Liver (tissue), 9 donors: Measurements from ENCODE around the gene NFIB. TPM values are rescaled to one million over a fixed set of nuclear protein-coding genes. Genes with fewer than 3 reads are reported as not detected.

Source experiments
- DNase-seq: peaks from one replicate; pipeline ENCODE4 v3.0.0-alpha.2; 2017; ENCODE audit warnings: low spot score
- H3K27ac ChIP-seq, 2 donors: one replicate each; pipeline ENCODE4 v1.7.0; 2013; ENCODE audit warnings: inconsistent platforms in 2 of 2, low read length in 2 of 2, control low read depth in 1 of 2, low read depth in 1 of 2, mild to moderate bottlenecking in 1 of 2
- H3K27me3 ChIP-seq, 4 donors: one replicate each; pipeline versions ENCODE4 v1.6.1 to v1.7.0; 2013; ENCODE audit warnings: low read length in 3 of 4, inconsistent platforms in 1 of 4, mild to moderate bottlenecking in 1 of 4, moderate library complexity in 1 of 4; ENCODE audit not compliant: control insufficient read depth in 4 of 4, insufficient read depth in 4 of 4
- H3K36me3 ChIP-seq, 4 donors: one replicate each; pipeline versions ENCODE4 v1.6.1 to v1.7.0; 2013; ENCODE audit warnings: low read length in 3 of 4, mild to moderate bottlenecking in 3 of 4, low read depth in 1 of 4, moderate library complexity in 1 of 4; ENCODE audit not compliant: control insufficient read depth in 4 of 4, insufficient read depth in 3 of 4
- H3K4me1 ChIP-seq, 4 donors: one replicate each; pipeline versions ENCODE4 v1.6.1 to v1.7.0; 2013; ENCODE audit warnings: low read length in 3 of 4, mild to moderate bottlenecking in 3 of 4, moderate library complexity in 1 of 4; ENCODE audit not compliant: control insufficient read depth in 4 of 4, insufficient read depth in 4 of 4
- H3K4me3 ChIP-seq, 3 donors: one replicate each; pipeline versions ENCODE4 v1.6.1 to v1.7.0; 2013; ENCODE audit warnings: low read length in 3 of 3, control low read depth in 1 of 3, low read depth in 1 of 3, mild to moderate bottlenecking in 1 of 3
- H3K9ac ChIP-seq, 2 donors: one replicate each; pipeline ENCODE4 v1.7.0; 2013; ENCODE audit warnings: low read length in 2 of 2, mild to moderate bottlenecking in 2 of 2, moderate library complexity in 2 of 2, control low read depth in 1 of 2, low read depth in 1 of 2
- H3K9me3 ChIP-seq, 4 donors: one replicate each; pipeline versions ENCODE4 v1.6.1 to v1.7.0; 2013; ENCODE audit warnings: low read length in 3 of 4; ENCODE audit not compliant: control insufficient read depth in 4 of 4
- FOXA1 ChIP-seq: IDR thresholded peaks from 2 replicates; pipeline ENCODE4 v1.6.1; 2016; ENCODE audit warnings: antibody characterized with exemption
- FOXA2 ChIP-seq: IDR thresholded peaks from 2 replicates; pipeline ENCODE4 v1.6.1; 2016; ENCODE audit warnings: antibody characterized with exemption
- GABPA ChIP-seq, 2 donors: IDR thresholded peaks in 1 of 2; conservative IDR thresholded peaks in 1 of 2; 2 replicates each; pipeline ENCODE4 v1.6.1; 2016; ENCODE audit warnings: antibody characterized with exemption in 2 of 2, mild to moderate bottlenecking in 1 of 2, moderate library complexity in 1 of 2
- HNF4A ChIP-seq, 2 donors: conservative IDR thresholded peaks; 2 replicates each; pipeline ENCODE4 v1.6.1; 2016; ENCODE audit warnings: antibody characterized with exemption in 2 of 2, mild to moderate bottlenecking in 2 of 2
- NR2F2 ChIP-seq: IDR thresholded peaks from 2 replicates; pipeline ENCODE4 v1.6.1; 2016; ENCODE audit warnings: antibody characterized with exemption
- RAD21 ChIP-seq, 2 donors: IDR thresholded peaks; 2 replicates each; pipeline ENCODE4 v1.6.1; 2016; ENCODE audit warnings: antibody characterized with exemption in 2 of 2, mild to moderate bottlenecking in 2 of 2
- REST ChIP-seq: IDR thresholded peaks from 2 replicates; pipeline ENCODE4 v1.6.1; 2016; ENCODE audit warnings: antibody characterized with exemption, mild to moderate bottlenecking
- RXRA ChIP-seq, 2 donors: IDR thresholded peaks; 2 replicates each; pipeline ENCODE4 v1.6.1; 2017 to 2018; ENCODE audit warnings: antibody characterized with exemption in 2 of 2, mild to moderate bottlenecking in 1 of 2
- YY1 ChIP-seq: IDR thresholded peaks from 2 replicates; pipeline ENCODE4 v1.6.1; 2016; ENCODE audit warnings: antibody characterized with exemption, mild to moderate bottlenecking
- WGBS: extraction: QIAGEN DNeasy Blood & Tissue Kit; methylation state at CpG from one replicate; pipeline ENCODE4 v1.1.7; 2013; 5-methylcytosine and 5-hydroxymethylcytosine counted together
- polyA plus RNA-seq, 2 donors: library from polyadenylated mRNA; stranded (reverse) in 1 of 2; unstranded in 1 of 2; fragments of 200-250 nt in 1 of 2; fragments of >200 nt in 1 of 2; fragmentation: Nextera tagmentation in 1 of 2; extraction: Ambion mirVana in 1 of 2; gene quantifications; one replicate each; pipeline versions ENCODE4 v1.2.1 to v1.2.3, GENCODE V29; 2013 to 2015
- total RNA-seq, 2 donors: library from RNA; depleted of rRNA; stranded (reverse); fragments of >200 nt; gene quantifications; one replicate each; pipeline ENCODE4 v1.2.3, GENCODE V29; 2014
- TF ChIP-seq, protein P1 (sequence below): IDR thresholded peaks from 2 replicates; pipeline ENCODE4 v1.6.1; 2016; ENCODE audit warnings: antibody characterized with exemption
- donor health status: healthy.
- donor health status: healthy.
- donor health status: healthy.
- donor health status: healthy.
- donor health status: healthy.

The NFIB gene
- total and polyA plus RNA-seq, 4 donors, result 3.2 to 23.2 (median 8.0) TPM

GRCh38 chr9:14304259-14304658, 9.7 kb downstream of the NFIB start:
- peak overlapping the region in 1 of 2 donors; percentile 36 for H3K27ac ChIP-seq
- H3K9me3 ChIP-seq, result no peaks in the 10 kb centered on the region
- no peak overlapping the region for H3K9ac ChIP-seq
- no peaks in the 10 kb centered on the region for H3K27me3 ChIP-seq
- H3K4me3 ChIP-seq, result no peak overlapping the region
- WGBS, result 50% methylated on average over 3 of the region's 3 CpGs
- H3K4me1 ChIP-seq, result peaks cover 7 to 60% (median 30%) of the 10 kb centered on the region in 4 donors
- peaks cover 0 to 9% (median 6%) of the 10 kb centered on the region in 4 donors for H3K36me3 ChIP-seq
- DNase-seq, result no peak
- TF ChIP-seq, protein P1, sequence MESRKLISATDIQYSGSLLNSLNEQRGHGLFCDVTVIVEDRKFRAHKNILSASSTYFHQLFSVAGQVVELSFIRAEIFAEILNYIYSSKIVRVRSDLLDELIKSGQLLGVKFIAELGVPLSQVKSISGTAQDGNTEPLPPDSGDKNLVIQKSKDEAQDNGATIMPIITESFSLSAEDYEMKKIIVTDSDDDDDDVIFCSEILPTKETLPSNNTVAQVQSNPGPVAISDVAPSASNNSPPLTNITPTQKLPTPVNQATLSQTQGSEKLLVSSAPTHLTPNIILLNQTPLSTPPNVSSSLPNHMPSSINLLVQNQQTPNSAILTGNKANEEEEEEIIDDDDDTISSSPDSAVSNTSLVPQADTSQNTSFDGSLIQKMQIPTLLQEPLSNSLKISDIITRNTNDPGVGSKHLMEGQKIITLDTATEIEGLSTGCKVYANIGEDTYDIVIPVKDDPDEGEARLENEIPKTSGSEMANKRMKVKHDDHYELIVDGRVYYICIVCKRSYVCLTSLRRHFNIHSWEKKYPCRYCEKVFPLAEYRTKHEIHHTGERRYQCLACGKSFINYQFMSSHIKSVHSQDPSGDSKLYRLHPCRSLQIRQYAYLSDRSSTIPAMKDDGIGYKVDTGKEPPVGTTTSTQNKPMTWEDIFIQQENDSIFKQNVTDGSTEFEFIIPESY, result no peak
- TF ChIP-seq REST (peak; percentile 34), YY1 (peak; percentile 49), FOXA2 (peak; percentile 90), GABPA (IDR thresholded peaks at IDR 0.05 in 1 of 2, conservative IDR thresholded peaks at IDR 0.05 in 1 of 2) (no peak), FOXA1 (peak; percentile 57), HNF4A (conservative IDR thresholded peaks at IDR 0.05) (peak in 1 of 2 donors; percentile 49), RXRA (IDR thresholded peaks at IDR 0.05) (peak in 1 of 2 donors; percentile 38), NR2F2 (no peak), RAD21 (IDR thresholded peaks at IDR 0.05) (peak; percentile 18 to 22)

GRCh38 chr9:14303521-14303920, 10.4 kb downstream of the NFIB start:
- H3K27ac ChIP-seq, result no peak overlapping the region
- TF ChIP-seq RAD21 (IDR thresholded peaks at IDR 0.05), result no peak
- TF ChIP-seq FOXA2, result no peak

GRCh38 chr9:14303100-14303499, 10.8 kb downstream of the NFIB start:
- H3K9ac ChIP-seq, result no peak overlapping the region
- no peak for DNase-seq
- 94% methylated on average over 2 of the region's 2 CpGs for WGBS

More at GRCh38 chr9:14303521-14303920, 10.4 kb downstream of the NFIB start:
- no peaks in the 10 kb centered on the region for H3K27me3 ChIP-seq
- H3K9me3 ChIP-seq, result no peaks in the 10 kb centered on the region
- WGBS, result 91% methylated on average over 9 of the region's 9 CpGs
- peaks cover 0 to 9% (median 6%) of the 10 kb centered on the region in 4 donors for H3K36me3 ChIP-seq
- no peak overlapping the region for H3K9ac ChIP-seq
- DNase-seq, result no peak
- H3K4me3 ChIP-seq, result no peak overlapping the region
- peaks cover 7 to 59% (median 32%) of the 10 kb centered on the region in 4 donors for H3K4me1 ChIP-seq

More at GRCh38 chr9:14303100-14303499, 10.8 kb downstream of the NFIB start:
- H3K27ac ChIP-seq, result peak overlapping the region; percentile 77 to 86
- H3K9me3 ChIP-seq, result no peaks in the 10 kb centered on the region
- H3K4me3 ChIP-seq, result no peak overlapping the region
- H3K36me3 ChIP-seq, result peaks cover 0 to 9% (median 6%) of the 10 kb centered on the region in 4 donors
- no peaks in the 10 kb centered on the region for H3K27me3 ChIP-seq
- TF ChIP-seq NR2F2 (no peak), FOXA2 (no peak)
- H3K4me1 ChIP-seq, result peaks cover 7 to 59% (median 36%) of the 10 kb centered on the region in 4 donors
